ENCODE results near the gene MPL.

Gene MPL

DNA sequence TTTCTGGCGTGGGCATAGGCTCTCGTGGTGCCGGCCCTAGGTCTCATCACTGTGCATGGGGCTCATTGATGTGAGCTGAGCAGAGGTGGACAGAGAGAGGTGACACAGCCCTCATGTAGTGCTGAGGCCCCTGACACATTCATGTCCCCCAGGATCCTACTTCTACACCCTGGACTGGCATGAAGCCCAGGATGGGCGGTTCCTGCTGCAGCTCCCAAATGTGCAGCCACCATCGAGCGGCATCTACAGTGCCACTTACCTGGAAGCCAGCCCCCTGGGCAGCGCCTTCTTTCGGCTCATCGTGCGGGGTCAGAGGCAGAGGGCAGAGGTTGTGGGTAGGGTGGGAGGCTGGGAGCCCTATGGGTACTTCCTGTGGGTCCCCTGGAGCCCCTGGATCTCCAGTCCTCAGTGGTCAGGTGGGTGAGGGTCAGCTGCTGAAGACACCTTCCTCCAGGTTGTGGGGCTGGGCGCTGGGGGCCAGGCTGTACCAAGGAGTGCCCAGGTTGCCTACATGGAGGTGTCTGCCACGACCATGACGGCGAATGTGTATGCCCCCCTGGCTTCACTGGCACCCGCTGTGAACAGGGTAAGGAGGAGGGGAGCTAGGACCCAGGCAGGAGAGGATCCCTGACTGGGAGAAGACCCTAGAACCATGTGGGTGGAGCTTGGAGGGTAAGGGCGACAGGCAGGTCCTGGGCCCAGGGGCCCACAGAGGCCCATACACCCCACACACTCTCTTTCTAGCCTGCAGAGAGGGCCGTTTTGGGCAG, 30.7 kb upstream of the MPL start:
- no peak for DNase-seq (ENCODE audit: low spot score)

DNA sequence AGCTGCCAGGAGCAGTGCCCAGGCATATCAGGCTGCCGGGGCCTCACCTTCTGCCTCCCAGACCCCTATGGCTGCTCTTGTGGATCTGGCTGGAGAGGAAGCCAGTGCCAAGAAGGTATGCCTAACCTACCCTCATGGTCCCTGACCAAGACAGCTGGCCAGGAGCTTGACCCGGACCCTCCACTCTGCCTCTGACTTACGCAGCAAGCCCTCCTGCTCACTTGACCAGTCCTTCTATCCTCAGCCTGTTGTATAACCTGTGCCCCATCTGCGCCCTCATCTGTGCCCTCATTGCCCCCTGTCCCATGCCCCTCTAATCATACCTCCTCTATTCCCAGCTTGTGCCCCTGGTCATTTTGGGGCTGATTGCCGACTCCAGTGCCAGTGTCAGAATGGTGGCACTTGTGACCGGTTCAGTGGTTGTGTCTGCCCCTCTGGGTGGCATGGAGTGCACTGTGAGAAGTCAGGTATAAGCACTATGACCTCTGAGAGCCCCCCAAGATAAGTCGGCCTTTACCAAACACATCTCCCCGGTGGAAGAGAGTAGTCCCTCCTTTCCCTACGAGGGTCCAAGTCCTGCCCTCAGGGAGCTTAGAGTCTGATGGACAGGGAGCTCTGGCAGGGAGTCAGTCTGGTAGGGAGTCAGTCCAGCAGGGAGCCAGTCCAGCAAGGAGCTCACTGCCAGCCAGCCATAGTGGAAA, 30.0 kb upstream of the MPL start:
- DNase-seq (ENCODE audit: low spot score) = no peak

DNA sequence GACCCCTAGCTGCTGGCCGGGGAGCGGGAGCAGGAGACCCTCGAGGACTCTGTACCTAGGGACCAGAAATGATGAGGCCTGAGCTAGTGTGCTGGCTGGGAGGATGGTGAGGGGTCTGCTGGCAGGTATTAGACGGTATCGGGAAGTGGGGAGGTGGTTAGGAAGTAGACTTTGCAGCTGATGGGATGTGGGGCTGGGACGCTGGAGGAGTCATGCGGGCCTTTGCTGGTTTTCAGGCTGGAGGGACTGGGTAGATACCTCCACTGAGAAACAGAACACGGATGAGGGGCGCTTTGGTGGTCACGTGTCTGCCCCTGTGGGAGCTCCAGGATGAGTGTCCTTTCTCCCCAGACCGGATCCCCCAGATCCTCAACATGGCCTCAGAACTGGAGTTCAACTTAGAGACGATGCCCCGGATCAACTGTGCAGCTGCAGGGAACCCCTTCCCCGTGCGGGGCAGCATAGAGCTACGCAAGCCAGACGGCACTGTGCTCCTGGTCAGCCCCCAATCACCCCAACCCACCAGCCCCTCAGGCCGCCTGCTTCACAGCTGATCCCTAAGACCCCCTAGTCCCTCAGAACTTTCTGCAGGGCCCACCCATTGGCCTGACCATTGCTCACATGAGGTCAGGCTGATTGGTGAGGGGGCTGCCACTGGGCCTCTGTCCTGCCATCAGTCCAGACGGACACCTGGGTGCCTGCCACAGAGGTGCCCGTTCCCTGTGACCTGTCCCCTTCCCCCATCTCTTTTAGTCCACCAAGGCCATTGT, 28.8 kb upstream of the MPL start:
- no peak for DNase-seq (ENCODE audit: low spot score)

DNA sequence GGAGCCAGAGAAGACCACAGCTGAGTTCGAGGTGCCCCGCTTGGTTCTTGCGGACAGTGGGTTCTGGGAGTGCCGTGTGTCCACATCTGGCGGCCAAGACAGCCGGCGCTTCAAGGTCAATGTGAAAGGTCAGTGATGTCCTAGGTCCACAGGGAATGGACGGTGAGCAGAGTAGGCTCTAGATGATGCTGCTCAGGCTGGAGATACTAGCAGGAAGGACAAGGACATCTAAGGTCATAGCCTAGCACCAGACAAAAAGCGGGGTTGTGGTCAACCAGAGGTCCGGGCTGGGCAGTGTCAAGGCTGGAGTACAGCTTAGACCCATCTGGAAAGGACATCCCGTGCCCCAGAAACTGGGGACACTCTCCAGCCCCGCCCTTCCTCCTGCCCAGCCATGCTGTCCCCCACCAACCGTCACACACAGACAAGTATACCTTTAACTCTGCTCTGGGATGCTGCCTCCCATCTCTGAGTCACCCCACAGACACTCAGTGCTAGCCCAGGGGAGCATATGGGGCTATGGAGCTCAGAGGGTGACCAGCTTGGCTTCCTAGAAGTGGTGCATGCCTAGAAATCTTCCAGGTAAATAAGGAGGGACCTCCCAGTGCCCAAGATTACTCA, 28.1 kb upstream of the MPL start:
- no peak for DNase-seq (ENCODE audit: low spot score)

DNA sequence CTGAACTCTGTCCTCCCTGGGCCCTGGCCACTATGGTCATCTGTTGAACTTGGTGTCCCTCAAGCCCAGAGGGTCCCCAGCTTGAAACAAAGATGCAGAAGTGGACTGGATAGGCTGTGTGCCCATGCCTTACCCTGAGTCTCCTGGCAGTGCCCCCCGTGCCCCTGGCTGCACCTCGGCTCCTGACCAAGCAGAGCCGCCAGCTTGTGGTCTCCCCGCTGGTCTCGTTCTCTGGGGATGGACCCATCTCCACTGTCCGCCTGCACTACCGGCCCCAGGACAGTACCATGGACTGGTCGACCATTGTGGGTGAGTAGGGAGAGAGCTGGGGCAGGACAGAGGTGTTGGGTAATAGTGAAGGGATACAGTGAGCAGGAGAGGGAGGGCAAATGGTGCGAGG, 26.1 kb upstream of the MPL start:
- DNase-seq (ENCODE audit: low spot score) = no peak

DNA sequence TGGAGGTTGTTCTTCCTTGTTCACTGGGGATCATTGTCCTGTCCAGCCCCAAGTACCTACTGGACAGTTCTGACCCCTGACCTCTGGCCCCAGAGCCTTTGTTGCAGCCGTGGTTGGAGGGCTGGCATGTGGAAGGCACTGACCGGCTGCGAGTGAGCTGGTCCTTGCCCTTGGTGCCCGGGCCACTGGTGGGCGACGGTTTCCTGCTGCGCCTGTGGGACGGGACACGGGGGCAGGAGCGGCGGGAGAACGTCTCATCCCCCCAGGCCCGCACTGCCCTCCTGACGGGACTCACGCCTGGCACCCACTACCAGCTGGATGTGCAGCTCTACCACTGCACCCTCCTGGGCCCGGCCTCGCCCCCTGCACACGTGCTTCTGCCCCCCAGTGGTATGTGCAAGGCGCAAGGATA, 25.4 kb upstream of the MPL start:
- no peak for DNase-seq (ENCODE audit: low spot score)

DNA sequence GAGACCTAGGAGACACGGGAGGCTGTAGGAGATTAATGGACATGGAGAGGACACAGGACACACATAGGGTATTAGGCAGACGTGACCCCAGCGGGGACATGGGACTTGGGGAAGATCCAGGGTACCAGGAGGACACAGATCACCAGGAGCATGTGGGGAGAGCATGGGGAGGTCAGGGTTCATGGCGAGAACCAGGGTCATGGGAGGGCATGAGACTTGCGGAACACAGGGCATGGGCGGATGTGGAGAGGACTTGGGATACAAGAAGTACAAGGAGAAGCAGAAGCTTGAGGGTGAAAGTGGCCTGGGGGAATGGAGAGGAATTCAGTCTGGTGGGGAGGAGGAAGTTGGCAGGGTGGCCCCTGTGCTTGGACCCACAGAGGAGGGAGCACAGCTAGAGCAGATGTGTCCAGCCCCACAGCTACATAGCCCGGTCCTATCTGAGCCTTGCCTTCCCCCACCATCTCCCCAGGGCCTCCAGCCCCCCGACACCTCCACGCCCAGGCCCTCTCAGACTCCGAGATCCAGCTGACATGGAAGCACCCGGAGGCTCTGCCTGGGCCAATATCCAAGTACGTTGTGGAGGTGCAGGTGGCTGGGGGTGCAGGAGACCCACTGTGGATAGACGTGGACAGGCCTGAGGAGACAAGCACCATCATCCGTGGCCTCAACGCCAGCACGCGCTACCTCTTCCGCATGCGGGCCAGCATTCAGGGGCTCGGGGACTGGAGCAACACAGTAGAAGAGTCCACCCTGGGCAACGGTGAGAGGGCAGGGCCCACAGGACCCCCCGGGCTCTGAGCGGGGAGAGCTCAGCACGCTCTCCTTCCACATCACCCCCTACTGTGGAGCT, 24.7 kb upstream of the MPL start:
- DNase-seq (ENCODE audit: low spot score) = no peak

DNA sequence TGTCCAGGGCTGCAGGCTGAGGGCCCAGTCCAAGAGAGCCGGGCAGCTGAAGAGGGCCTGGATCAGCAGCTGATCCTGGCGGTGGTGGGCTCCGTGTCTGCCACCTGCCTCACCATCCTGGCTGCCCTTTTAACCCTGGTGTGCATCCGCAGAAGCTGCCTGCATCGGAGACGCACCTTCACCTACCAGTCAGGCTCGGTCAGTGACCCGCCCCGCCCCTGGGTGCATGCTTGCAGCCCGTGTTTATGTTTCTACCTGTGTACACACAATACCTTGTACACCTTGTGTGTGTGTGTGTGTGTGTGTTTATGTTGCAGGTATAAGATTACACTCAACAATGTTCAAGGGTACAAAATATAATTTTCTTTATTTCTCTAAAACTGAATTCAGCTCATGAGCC, 23.8 kb upstream of the MPL start:
- no peak for DNase-seq (ENCODE audit: low spot score)

DNA sequence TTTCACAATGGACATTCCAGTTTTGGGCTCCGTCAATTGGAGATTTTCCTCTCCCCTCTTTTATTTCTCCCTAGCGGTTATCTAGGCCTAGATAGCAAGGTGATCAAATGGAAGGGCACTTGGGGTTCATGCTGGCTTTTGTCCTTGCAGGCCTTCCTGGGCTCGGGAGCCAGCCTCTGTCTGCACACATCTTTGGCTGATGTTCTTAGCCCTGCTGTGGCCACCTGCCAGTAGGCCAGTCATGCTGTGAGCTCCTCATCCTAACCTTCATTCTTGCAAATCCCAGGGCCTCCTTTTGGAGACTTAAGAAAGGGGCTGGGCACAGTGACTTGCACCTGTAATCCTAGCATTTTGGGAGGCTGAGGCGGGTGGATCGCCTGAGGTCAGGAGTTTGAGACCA, 23.4 kb upstream of the MPL start:
- no peak for DNase-seq (ENCODE audit: low spot score)

DNA sequence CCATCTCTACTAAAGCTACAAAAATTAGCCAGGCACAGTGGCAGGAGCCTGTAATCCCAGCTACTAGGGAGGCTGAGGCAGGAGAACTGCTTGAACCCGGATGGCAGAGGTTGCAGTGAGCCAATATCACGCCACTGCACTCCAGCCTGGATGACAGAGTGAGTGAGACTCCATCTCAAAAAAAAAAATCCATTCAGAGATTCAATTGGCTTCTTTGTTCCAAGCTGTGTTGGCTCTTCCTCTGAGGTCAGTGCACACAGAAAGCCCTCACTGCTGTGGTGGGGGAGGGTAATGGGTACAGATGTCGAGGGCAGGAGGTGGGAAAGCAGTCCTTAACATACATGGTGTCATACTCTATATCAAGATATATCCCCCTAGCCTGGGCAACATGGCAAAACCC, 22.1 kb upstream of the MPL start:
- no peak for DNase-seq (ENCODE audit: low spot score)

DNA sequence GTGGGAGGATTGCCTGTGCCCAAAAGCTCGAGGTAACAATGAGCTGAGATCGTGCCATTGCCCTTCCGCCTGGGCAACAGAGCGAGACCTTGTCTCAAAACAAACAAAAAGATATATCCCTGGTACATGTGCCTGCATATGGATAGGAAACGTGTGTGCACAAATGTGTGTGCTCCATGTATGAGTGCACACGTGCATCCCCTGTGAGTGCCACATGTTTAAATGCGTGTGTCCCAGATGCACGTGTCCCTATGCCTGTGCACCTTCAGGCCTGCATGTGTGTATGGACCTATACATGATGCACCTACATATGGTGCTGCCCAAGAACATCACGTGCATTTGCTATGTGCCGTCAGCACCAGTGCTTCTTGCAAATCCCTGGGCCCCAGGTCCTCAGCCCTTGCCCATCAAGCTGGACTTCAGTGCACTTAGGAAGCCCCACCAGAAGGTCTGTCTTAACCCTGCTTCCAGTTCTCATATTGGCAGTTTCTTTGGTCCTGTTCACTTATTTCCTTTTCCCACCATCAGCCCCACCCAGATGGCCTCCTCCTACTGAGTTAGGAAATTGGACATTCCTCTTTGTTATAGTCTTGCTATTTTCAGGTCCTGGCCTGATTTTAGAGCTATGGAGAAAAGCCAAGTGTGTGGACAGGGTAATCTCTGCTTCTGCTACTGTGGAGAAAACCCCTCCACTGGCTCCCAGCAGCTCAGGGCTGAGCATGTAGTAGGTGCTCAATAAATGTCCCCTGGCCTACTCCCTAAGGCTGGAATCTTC, 21.5 kb upstream of the MPL start:
- no peak for DNase-seq (ENCODE audit: low spot score)

DNA sequence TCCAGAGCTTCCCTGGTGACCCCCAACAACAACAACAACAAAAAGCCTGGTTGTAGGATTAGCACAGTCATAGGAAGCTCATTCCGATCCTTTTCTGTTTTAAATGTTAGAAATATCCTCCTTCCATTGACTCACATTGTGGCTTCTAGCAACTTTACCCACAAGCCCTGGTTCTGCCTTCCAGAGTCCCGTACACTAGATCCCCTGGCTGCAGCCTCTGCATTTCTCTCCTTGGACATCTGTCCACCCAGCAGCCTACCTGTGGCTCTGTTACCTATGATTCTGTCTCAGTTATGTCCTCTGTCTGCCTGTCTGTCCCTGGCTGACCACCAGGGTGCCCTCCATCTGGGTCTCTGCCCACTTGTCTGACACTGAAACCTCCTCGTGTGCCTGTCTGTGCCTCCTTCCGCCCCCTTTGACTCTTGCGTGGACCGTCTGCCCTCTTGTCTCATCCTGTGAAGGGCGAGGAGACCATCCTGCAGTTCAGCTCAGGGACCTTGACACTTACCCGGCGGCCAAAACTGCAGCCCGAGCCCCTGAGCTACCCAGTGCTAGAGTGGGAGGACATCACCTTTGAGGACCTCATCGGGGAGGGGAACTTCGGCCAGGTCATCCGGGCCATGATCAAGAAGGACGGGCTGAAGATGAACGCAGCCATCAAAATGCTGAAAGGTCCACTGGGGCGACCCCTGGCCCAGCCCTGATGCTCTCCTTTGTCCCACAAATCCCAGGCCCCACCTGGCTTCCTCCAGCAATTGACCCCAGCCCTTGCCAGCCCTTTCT, 20.7 kb upstream of the MPL start:
- DNase-seq (ENCODE audit: low spot score) = no peak

DNA sequence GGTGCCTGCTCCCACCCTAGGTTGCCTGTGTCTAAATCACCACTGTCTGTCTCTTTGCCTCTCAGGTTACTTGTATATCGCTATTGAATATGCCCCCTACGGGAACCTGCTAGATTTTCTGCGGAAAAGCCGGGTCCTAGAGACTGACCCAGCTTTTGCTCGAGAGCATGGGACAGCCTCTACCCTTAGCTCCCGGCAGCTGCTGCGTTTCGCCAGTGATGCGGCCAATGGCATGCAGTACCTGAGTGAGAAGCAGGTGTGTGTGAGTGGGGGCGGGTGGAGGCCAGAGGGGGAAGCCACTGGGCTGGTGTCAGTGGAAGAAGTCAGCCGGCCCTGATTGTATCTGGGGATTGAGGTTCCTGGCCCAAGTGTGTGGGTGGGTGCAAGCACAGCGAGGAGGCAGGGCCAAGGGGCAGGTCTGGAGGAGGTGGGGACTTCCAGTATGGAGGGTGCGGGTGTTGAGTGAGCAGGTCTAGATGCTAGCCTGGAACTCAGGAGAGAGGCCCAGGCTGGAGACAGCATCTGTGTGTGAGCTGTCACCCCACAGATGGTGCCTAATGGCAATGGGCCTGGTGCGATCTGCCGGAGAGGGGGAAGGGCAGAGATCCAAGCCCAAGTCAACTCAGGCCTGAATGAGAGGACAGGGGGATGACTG, 19.7 kb upstream of the MPL start:
- DNase-seq (ENCODE audit: low spot score) = no peak

DNA sequence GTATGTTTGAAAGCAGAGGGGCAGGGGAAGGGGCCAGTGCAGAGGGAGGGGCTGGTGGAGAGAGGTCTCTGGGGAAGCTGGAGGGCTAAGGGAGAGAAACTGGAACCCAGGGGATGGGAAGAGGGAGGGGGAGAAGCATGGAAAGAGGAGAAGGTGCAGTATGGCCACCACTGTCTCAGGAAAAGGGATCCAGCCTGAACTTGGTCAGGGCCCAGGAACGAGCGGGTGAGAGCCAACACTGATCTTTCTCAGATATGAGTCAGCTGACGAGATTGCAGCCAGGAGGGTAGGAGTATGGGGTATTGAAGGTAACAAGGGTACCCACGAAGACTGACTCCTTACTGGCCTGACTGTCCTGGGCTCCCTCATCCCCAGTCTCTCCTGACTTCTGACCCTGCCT, 18.8 kb upstream of the MPL start:
- no peak for DNase-seq (ENCODE audit: low spot score)

DNA sequence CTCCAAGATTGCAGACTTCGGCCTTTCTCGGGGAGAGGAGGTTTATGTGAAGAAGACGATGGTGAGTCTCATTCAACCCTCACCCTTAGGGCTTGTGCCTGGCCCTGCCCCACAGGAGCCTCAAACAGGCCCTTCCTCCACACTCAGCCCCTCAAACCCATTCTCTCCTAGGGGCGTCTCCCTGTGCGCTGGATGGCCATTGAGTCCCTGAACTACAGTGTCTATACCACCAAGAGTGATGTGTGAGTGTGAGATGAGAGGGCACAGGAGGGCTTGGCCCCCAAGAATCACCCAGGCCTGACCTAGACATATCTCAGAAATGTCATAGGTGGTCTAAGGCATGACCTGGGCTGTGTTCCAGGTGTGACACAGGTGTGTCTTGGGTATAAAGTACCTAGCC, 18.3 kb upstream of the MPL start:
- no peak for DNase-seq (ENCODE audit: low spot score)

DNA sequence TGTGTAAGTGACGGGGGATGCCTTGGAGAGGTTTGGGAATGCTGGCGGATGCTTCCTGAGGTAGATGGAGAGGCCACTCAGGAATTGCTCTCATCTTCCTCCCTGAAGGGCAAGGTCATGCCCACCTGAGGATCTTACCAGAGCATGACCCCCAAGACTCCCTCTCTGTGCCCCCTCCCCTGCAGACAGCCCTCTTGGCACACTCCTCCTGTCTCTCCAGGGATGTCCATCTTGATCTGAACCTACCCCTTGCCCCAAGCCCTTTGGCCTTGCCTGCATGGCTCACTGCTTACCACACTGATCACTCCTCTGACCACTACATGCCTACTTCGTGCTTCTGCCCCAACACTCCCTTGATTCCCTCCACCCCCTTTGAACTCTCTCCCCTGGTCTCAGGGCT, 17.9 kb upstream of the MPL start:
- DNase-seq (ENCODE audit: low spot score) = no peak

DNA sequence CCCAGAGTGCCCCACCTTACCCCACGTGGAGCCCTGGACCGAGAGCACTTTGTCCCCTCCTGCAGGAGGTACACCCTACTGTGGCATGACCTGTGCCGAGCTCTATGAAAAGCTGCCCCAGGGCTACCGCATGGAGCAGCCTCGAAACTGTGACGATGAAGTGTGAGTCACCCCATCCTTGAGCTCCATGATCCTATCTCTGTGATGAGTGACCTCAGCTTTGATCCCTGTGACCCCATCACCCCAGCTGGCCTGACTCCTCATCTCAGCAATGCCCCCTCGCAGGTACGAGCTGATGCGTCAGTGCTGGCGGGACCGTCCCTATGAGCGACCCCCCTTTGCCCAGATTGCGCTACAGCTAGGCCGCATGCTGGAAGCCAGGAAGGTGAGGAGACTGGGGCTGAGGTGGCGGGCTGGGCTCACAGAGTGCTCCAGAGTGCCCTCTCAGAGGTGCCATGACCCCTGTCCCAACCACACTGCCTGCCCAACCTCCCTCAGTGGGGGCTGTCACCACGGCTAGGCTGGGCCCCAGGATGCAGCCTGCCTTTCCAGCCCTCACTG, 16.2 kb upstream of the MPL start:
- no peak for DNase-seq (ENCODE audit: low spot score)

DNA sequence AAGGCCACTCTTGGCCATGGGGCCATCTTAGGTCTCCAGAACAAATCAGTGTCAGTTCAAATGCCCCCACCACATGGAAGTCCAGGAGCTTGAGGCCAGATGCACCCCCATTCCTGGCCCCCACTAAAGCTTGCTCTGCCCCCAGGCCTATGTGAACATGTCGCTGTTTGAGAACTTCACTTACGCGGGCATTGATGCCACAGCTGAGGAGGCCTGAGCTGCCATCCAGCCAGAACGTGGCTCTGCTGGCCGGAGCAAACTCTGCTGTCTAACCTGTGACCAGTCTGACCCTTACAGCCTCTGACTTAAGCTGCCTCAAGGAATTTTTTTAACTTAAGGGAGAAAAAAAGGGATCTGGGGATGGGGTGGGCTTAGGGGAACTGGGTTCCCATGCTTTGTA, 15.1 kb upstream of the MPL start:
- DNase-seq (ENCODE audit: low spot score) = no peak

DNA sequence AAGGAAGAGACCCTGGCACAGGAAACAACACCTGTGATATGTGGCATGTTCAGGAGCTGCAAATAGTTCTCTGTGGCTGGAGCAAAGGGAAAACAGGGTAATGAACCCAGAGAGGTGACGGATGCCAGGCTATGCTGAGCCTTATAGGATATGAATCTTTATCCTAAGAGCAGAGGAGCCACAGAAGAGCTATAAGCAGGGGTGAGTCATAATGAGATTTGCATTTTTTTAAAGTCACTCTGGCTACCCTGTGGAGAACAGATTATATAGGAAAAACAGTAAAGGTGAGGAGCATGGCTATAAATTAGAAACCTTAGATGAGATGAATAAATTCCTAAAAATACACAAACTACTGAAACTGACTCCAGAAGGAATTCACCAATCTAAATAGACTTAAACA, 12.8 kb upstream of the MPL start:
- DNase-seq (ENCODE audit: low spot score) = no peak

All from LoVo (cell line).